Measurements from ENCODE around the gene VWA8. TPM values are rescaled to one million over a fixed set of nuclear protein-coding genes. Genes with fewer than 3 reads are reported as not detected.
"Not testable (repeated sequence)": the region's sequence is repeated elsewhere in the genome, so short reads cannot be mapped to it uniquely, and the experiment has no call there.

The VWA8 gene
- total RNA-seq, 1 experiment from 2014 or later: 7.3 TPM

GRCh38 chr13:41595298-41595697 lies 365.6 kb downstream of the VWA8 start:
- no peak for DNase-seq (ENCODE audit: low read depth)

DNA sequence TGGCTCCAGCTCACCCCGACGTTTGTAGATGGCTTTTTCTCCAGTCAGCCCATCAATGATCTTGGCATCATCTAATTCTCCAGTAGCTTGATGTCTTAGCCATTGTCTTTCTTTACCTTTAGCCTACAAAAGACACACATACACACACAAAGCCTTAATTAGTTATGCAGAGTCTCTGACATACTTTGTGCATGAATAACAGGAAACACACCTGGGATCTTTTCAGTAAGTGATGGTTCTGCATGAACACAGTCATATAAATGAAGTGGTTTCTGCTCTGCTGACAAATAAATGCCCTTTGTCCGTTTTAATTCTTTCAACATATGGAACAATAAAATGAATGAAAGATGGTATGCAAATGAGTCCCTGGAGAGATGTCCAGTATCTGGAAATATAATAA lies 370.3 kb downstream of the VWA8 start:
- no peak for DNase-seq (ENCODE audit: low read depth)

- no peak for DNase-seq (ENCODE audit: low read depth)
These were observed 370.8 kb downstream of the VWA8 start for GRCh38 chr13:41590122-41590521.

DNA sequence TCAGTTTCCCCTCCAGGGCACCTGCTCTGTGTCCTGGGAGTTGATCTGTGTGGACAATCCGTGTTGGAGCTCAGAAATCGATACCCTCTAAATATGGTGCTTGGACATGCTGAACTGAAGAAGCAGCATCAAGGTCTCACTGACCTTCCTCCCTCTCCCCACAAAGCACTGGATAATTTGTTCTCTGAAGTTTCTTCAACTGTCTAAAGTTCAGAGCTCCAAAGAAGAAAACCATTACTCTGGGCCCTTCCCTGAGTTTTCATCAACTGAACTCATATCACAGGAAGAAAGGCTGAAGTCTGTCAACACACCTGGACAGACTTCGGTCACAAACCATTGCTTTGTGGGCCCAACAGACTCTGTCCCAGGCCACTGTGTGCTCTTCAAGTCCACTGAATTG lies 371.5 kb downstream of the VWA8 start:
- DNase-seq (ENCODE audit: low read depth): no peak

DNA sequence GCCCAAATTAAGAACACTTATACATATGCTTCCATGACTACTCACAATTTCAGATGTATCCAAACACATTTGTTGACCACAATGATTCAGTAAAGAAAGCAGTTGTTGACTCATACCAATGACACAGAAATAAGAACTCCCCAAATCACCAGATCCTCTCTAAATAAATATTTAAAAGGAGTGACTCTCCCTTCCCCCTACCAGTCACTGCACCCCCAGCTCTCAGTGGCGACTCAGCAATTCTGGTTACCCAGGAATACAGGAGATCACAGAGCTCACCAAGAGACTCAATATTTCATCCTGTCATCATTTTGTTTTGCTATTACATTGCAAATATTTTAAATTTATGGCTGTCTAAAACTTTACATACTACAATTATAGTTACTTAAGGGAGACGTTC lies 372.0 kb downstream of the VWA8 start:
- peak; percentile 94 for DNase-seq (ENCODE audit: low read depth)

DNA sequence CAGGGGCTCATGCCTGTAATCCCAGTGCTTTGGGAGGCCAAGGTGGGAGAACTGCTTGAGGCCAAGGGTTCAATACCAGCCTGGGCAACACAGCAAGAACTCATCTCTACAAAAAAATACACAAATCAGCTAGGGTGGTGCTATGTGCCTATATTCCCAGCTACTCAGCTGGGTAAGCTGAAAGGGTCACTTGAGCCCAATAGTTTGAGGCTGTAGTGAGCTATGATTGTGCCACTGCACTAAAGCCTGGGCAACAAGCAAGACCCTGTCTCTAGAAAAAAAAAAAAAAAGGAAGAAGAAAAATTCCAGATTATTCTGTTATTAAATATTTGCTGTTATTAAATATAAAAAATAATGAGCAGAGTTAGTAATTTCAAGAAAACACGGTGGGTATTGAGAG lies 372.5 kb downstream of the VWA8 start:
- DNase-seq (ENCODE audit: low read depth): no peak

- no peak for DNase-seq (ENCODE audit: low read depth)
These were observed 373.4 kb downstream of the VWA8 start for GRCh38 chr13:41587490-41587889.

- DNase-seq (ENCODE audit: low read depth): no peak
These were observed 374.7 kb downstream of the VWA8 start for GRCh38 chr13:41586216-41586615.

DNA sequence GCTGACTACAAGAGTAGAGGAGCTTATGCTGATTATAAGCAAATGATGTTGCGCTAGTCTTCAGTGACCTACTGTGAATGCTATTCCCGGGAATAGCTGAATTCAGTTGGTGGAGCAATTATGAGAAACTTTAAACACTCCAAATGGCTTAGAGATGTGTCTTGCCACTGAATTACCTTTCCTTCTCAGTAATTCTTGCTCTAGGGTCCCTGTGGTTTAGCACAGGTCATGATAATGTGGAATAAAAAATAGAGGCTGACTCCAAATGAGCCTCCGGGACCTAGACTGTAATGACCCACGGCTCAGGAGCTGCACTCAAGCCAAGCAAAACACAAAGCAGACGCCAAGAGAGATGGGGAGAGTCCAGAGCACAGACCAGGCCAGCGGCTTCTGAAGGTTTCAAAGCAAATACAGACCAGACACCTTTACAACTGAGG lies 378.9 kb downstream of the VWA8 start:
- DNase-seq (ENCODE audit: low read depth): no peak

GRCh38 chr13:41580345-41580744 lies 380.6 kb downstream of the VWA8 start:
- DNase-seq (ENCODE audit: low read depth): no peak

DNA sequence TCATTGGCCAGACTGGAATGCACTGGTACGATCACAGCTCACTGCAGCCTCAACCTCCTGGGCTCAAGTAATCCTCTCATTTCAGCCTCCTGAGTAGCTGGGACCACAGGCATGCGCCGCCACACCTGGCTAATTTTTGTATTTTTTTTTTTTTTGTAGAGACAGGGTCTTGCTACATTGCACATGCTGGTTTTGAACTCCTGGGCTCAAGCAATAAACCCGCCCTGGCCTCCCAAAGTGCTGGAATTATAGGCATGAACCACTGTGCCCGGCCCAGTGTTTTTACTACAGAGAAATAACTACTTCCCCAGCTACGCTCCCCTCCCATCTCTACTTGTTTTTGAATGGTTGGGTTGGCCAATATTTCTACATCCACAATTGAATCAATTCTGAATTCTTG lies 381.0 kb downstream of the VWA8 start:
- no peak for DNase-seq (ENCODE audit: low read depth)

DNA sequence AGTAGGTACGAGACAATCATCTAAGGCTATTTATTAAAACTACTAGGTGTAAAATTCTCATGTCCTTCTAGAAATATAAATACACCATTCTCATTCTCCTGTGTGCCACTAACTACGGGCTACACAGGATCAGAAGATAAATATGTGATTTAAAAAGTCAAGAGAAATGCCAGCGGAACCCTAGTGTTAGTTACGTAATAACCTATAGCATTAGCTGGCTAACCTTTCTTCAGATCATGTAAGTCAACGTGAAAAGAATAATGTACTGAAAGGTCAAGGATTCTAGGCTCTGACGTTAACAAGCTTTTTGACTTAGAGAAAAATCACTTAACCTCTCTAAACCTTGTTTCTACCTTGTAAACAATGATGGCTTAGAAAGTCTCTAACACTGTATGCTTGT lies 381.7 kb downstream of the VWA8 start:
- no peak for DNase-seq (ENCODE audit: low read depth)

GRCh38 chr13:41578371-41578770 lies 382.5 kb downstream of the VWA8 start:
- DNase-seq (ENCODE audit: low read depth): no peak

DNA sequence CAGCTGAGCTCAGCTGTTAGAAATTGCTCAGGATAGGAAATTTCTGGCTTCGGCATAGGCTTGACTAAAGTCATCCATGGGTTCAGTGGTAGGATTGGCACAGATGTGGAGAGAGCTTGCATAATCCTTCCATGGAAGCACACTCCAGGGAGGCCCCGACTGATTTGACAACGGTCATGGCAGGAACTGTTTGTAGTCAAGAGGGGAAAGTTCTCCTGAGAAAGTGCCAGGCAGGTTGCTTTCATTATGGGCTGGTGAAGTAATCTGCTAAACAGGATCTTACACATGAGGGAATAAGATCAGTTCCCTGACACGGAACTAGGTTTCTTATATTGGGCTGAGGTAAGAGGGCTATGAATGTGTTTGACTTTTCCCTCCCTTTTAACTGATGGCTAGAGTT lies 383.5 kb downstream of the VWA8 start:
- DNase-seq (ENCODE audit: low read depth): no peak

GRCh38 chr13:41573640-41574039 lies 387.3 kb downstream of the VWA8 start:
- DNase-seq (ENCODE audit: low read depth): not testable (repeated sequence)

- not testable (repeated sequence) for DNase-seq (ENCODE audit: low read depth)
These were observed 389.0 kb downstream of the VWA8 start for GRCh38 chr13:41571817-41572340.

- DNase-seq (ENCODE audit: low read depth): no peak
These were observed 391.9 kb downstream of the VWA8 start for GRCh38 chr13:41568972-41569351.

GRCh38 chr13:41568143-41568971 lies 392.6 kb downstream of the VWA8 start:
- no peak for DNase-seq (ENCODE audit: low read depth)

DNA sequence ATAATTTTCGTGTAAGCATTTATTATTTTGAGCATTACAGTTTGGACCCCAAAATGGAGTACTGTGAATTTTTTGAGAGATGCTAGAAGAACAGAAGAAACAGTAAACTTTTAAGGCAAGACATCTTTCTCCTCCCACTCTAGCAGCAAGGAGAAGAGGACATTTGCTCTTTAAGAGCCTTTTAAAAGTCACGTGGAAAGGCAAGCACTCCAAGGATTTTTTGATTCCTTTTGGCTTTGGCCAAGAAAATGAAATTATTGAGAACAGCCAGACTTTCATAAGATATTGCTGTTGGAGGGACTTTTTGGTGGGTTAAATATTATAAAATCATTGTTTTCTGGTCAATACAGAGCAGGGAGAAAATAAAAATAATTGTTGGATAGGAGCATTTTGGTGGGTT lies 393.5 kb downstream of the VWA8 start:
- DNase-seq (ENCODE audit: low read depth): no peak

- DNase-seq (ENCODE audit: low read depth): no peak
These were observed 395.1 kb downstream of the VWA8 start for GRCh38 chr13:41565846-41566245.

GRCh38 chr13:41565216-41565615 lies 395.7 kb downstream of the VWA8 start:
- peak; percentile 91 for DNase-seq (ENCODE audit: low read depth)

- DNase-seq (ENCODE audit: low read depth): no peak
These were observed 396.9 kb downstream of the VWA8 start for GRCh38 chr13:41563984-41564365.

DNA sequence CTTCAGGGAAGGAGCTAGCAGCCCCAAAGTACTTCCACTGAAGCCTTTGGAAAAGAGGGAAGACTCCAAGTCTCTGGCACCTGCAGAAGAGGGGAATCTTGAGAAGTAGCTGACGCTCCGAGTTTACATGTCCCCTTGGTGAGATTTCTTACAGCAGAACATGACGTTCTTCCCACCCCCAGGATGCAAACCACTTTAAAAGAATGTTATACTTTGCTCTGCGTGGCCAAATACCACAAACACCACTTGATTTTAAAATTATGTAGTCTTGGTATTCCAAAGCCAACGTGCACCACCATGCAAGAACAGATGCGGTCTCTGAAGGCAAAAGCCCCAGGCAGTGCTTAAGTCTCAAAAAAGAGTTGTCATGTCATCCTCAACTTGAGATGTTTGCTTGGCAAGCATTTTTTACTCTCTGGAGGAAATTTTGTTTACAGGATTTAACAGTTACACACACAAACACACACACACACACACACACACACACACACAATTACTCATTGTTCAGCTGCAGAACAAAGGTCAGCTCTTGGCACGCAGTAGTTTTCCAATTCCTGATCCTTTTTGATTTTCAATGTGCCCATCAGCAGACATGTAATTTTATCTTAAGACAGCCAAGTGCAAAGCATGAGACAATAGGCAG lies 397.4 kb downstream of the VWA8 start:
- no peak for DNase-seq (ENCODE audit: low read depth)

Data from HT1080 (cell line).